GM23338 (cell line): ENCODE measurements around the gene RUSC2. TPM values are rescaled to one million over a fixed set of nuclear protein-coding genes. Genes with fewer than 3 reads are reported as not detected.
"Not testable (repeated sequence)": the region's sequence is repeated elsewhere in the genome, so short reads cannot be mapped to it uniquely, and the experiment has no call there.

Source experiments
- ATAC-seq: fragments of 200-7000 bp; cut with Tn5 transposase; 3 replicates; pipeline ENCODE4 v1.9.1; 2020
- DNase-seq: peaks from one replicate; pipeline ENCODE4 v3.0.0-alpha.2; 2015; ENCODE audit warnings: low spot score
- H2AFZ ChIP-seq: fragments of 200-600 bp; sonication (generic); 2 replicates; pipeline ENCODE4 v1.8.0; 2016; ENCODE audit warnings: antibody characterized with exemption, mild to moderate bottlenecking, moderate library complexity
- H3F3A ChIP-seq: fragments of 200-600 bp; sonication (generic); replicated peaks from 2 replicates; pipeline ENCODE4 v1.8.0; 2017; ENCODE audit warnings: antibody characterized with exemption, mixed run types, low read depth
- H3K27ac ChIP-seq: fragments of 200-600 bp; sonication (generic); 2 replicates; pipeline ENCODE4 v1.6.1; 2016; ENCODE audit warnings: low read depth
- H3K27me3 ChIP-seq: fragments of 200-600 bp; sonication (generic); 2 replicates; pipeline ENCODE4 v1.8.0; 2016; ENCODE audit warnings: mild to moderate bottlenecking, mixed run types, moderate library complexity; ENCODE audit not compliant: insufficient read depth
- H3K36me3 ChIP-seq: fragments of 200-600 bp; sonication (generic); 2 replicates; pipeline ENCODE4 v1.8.0; 2016; ENCODE audit warnings: mild to moderate bottlenecking; ENCODE audit not compliant: insufficient read depth
- H3K4me1 ChIP-seq: fragments of 200-600 bp; sonication (generic); 2 replicates; pipeline ENCODE4 v1.8.0; 2016; ENCODE audit warnings: mild to moderate bottlenecking, moderate library complexity; ENCODE audit not compliant: insufficient read depth
- H3K4me2 ChIP-seq: fragments of 200-600 bp; sonication (generic); 2 replicates; pipeline ENCODE4 v1.7.1; 2017; ENCODE audit warnings: mixed run types
- H3K4me3 ChIP-seq: fragments of 200-600 bp; sonication (generic); 2 replicates; pipeline ENCODE4 v1.6.1; 2016; ENCODE audit warnings: mixed run types
- H3K79me2 ChIP-seq: fragments of 200-600 bp; sonication (generic); replicated peaks from 2 replicates; pipeline ENCODE4 v1.8.0; 2017; ENCODE audit warnings: mild to moderate bottlenecking; ENCODE audit not compliant: insufficient read depth
- H3K9me2 ChIP-seq: fragments of 200-600 bp; sonication (generic); 2 replicates; pipeline ENCODE4 v1.8.0; 2017; ENCODE audit not compliant: insufficient read depth
- H4K20me1 ChIP-seq: fragments of 200-600 bp; sonication (generic); replicated peaks from 2 replicates; pipeline ENCODE4 v1.8.0; 2017; ENCODE audit warnings: mild to moderate bottlenecking; ENCODE audit not compliant: insufficient read depth
- H3K27ac Mint-ChIP-seq: 2 replicates; pipeline ENCODE4 v1.8.0; 2020; ENCODE audit warnings: inconsistent platforms, mild to moderate bottlenecking, moderate library complexity, mixed read lengths
- H3K27me3 Mint-ChIP-seq: 3 replicates; pipeline ENCODE4 v1.8.0; 2022; ENCODE audit warnings: low read depth, mild to moderate bottlenecking, moderate library complexity, mixed read lengths, inconsistent platforms; ENCODE audit not compliant: insufficient read depth, poor library complexity
- H3K36me3 Mint-ChIP-seq: 3 replicates; pipeline ENCODE4 v1.8.0; 2021; ENCODE audit warnings: low read depth, mild to moderate bottlenecking, inconsistent platforms, moderate library complexity, mixed read lengths
- H3K4me1 Mint-ChIP-seq: 3 replicates; pipeline ENCODE4 v1.8.0; 2020; ENCODE audit warnings: mild to moderate bottlenecking, inconsistent platforms, mixed read lengths
- H3K4me3 Mint-ChIP-seq: 3 replicates; pipeline ENCODE4 v1.8.0; 2021; ENCODE audit warnings: moderate library complexity, mild to moderate bottlenecking, inconsistent platforms, mixed read lengths
- H3K9me3 Mint-ChIP-seq: 3 replicates; pipeline ENCODE4 v1.8.0; 2020; ENCODE audit warnings: moderate library complexity, mild to moderate bottlenecking, inconsistent platforms, mixed read lengths
- ETS1 ChIP-seq: IDR thresholded peaks from 2 replicates; pipeline ENCODE4 v1.6.1; 2016; ENCODE audit warnings: antibody characterized with exemption
- JUNB ChIP-seq: IDR thresholded peaks from one replicate; pipeline ENCODE4 v1.6.1; 2016; ENCODE audit warnings: antibody characterized with exemption; ENCODE audit not compliant: unreplicated experiment
- POLR2AphosphoS5 ChIP-seq: IDR thresholded peaks from 2 replicates; pipeline ENCODE4 v1.6.1; 2016; ENCODE audit warnings: antibody characterized with exemption, low read depth
- REST ChIP-seq: IDR thresholded peaks from one replicate; pipeline ENCODE4 v1.6.1; 2018; ENCODE audit warnings: antibody characterized with exemption; ENCODE audit not compliant: unreplicated experiment
- STAT1 ChIP-seq: IDR thresholded peaks from one replicate; pipeline ENCODE4 v1.6.1; 2016; ENCODE audit warnings: antibody characterized with exemption; ENCODE audit not compliant: unreplicated experiment
- ZNF114 ChIP-seq: fragments of 250-450 bp; sonication (Bioruptor Pico); IDR thresholded peaks from 2 replicates; pipeline ENCODE4 v1.5.0; 2020; ENCODE audit warnings: mild to moderate bottlenecking, moderate library complexity
- ZNF331 ChIP-seq: fragments of 250-450 bp; sonication (Bioruptor Pico); IDR thresholded peaks from 2 replicates; pipeline ENCODE4 v1.5.0; 2020; ENCODE audit warnings: low read depth, mild to moderate bottlenecking, moderate library complexity
- polyA plus RNA-seq: library from polyadenylated mRNA; unstranded; fragments of >200 nt; fragmentation: Nextera tagmentation; extraction: Ambion mirVana; gene quantifications from 2 replicates; pipeline ENCODE4 v1.2.1, GENCODE V29; 2016
- total RNA-seq: library from RNA; depleted of rRNA; stranded (reverse); fragments of >200 nt; shearing (Covaris generic); gene quantifications from 2 replicates; pipeline ENCODE4 v1.2.3, GENCODE V29; 2014

Gene RUSC2
- total and polyA plus RNA-seq, 2 experiments from 2014 or later: 3.0 to 8.2 TPM

GRCh38 chr9:35498245-35498644, 8.3 kb downstream of the RUSC2 start:
- not testable (repeated sequence) for H3K9me3 Mint-ChIP-seq, H3K27ac Mint-ChIP-seq, H3K27me3 Mint-ChIP-seq, H3K4me1 Mint-ChIP-seq, H2AFZ ChIP-seq, ATAC-seq, H3K36me3 Mint-ChIP-seq, H4K20me1 ChIP-seq, H3K9me2 ChIP-seq, H3K4me1 ChIP-seq, H3K27me3 ChIP-seq, H3K4me3 ChIP-seq, H3K4me2 ChIP-seq, H3F3A ChIP-seq, H3K4me3 Mint-ChIP-seq, H3K27ac ChIP-seq, DNase-seq, H3K36me3 ChIP-seq
- peaks cover 14% of the 10 kb centered on the region for H3K79me2 ChIP-seq

GRCh38 chr9:35499029-35499700, 9.3 kb downstream of the RUSC2 start:
- Histone ChIP-seq H3K27me3 (no peaks in the 10 kb centered on the region), H3K4me2 (no peak overlapping the region), H3K9me2 (peaks cover 3% of the 10 kb centered on the region; the same call in 1 of the 2 replicates), H4K20me1 (peaks cover 4% of the 10 kb centered on the region), H3K27ac (no peak overlapping the region), H3F3A (no peaks in the 10 kb centered on the region), H3K4me3 (no peak overlapping the region), H3K79me2 (peaks cover 5% of the 10 kb centered on the region), H3K36me3 (no peaks in the 10 kb centered on the region), H3K4me1 (no peaks in the 10 kb centered on the region), H2AFZ (no peak overlapping the region)
- no peak for DNase-seq
- peaks cover 4% of the 10 kb centered on the region; the same call in 2 of the 3 replicates for H3K36me3 Mint-ChIP-seq
- no peaks in the 10 kb centered on the region for H3K4me1 Mint-ChIP-seq
- no peak overlapping the region for H3K27ac Mint-ChIP-seq
- peaks cover 8% of the 10 kb centered on the region; the same call in 2 of the 3 replicates for H3K9me3 Mint-ChIP-seq
- H3K27me3 Mint-ChIP-seq: no peaks in the 10 kb centered on the region
- TF ChIP-seq JUNB (no peak), ETS1 (no peak)
- no peak for ATAC-seq
- H3K4me3 Mint-ChIP-seq: no peak overlapping the region

- Histone ChIP-seq H4K20me1 (peaks cover 4% of the 10 kb centered on the region), H3K27me3 (no peaks in the 10 kb centered on the region), H3K36me3 (no peaks in the 10 kb centered on the region), H3F3A (no peaks in the 10 kb centered on the region), H3K4me1 (no peaks in the 10 kb centered on the region), H3K27ac (no peak overlapping the region), H3K4me2 (no peak overlapping the region), H3K4me3 (no peak overlapping the region), H2AFZ (no peak overlapping the region), H3K9me2 (no peaks in the 10 kb centered on the region), H3K79me2 (no peaks in the 10 kb centered on the region; the same call in none of the 2 replicates)
- no peaks in the 10 kb centered on the region for H3K27me3 Mint-ChIP-seq
- H3K4me3 Mint-ChIP-seq: no peak overlapping the region
- peaks cover 8% of the 10 kb centered on the region; the same call in 2 of the 3 replicates for H3K9me3 Mint-ChIP-seq
- peaks cover 4% of the 10 kb centered on the region; the same call in 2 of the 3 replicates for H3K36me3 Mint-ChIP-seq
- no peak for DNase-seq
- no peaks in the 10 kb centered on the region for H3K4me1 Mint-ChIP-seq
- TF ChIP-seq ZNF114 (CRISPR knock-in tag) (no peak), ZNF331 (CRISPR knock-in tag) (no peak), REST (no peak), POLR2AphosphoS5 (no peak), STAT1 (no peak)
- no peak for ATAC-seq
- H3K27ac Mint-ChIP-seq: no peak overlapping the region
Measured at GRCh38 chr9:35499701-35500030, 9.8 kb downstream of the RUSC2 start.
